Gastroesophageal sphincter (tissue), 3 donors: ENCODE results near the gene SMARCA2.

Source experiments
- EP300 ChIP-seq: sonication (generic); formaldehyde crosslinking; IDR thresholded peaks from one replicate; pipeline ENCODE4 v1.6.1; 2017; ENCODE audit warnings: antibody characterized with exemption, mild to moderate bottlenecking
- POLR2A ChIP-seq, 2 donors: fragments of 450-650 bp; IDR thresholded peaks; one replicate each; pipeline ENCODE4 v1.6.1; 2017; ENCODE audit warnings: antibody characterized with exemption in 2 of 2, mild to moderate bottlenecking in 2 of 2, moderate library complexity in 1 of 2
- POLR2AphosphoS5 ChIP-seq: sonication (generic); formaldehyde crosslinking; IDR thresholded peaks from one replicate; pipeline ENCODE4 v1.6.1; 2017; ENCODE audit warnings: antibody characterized with exemption
- TF ChIP-seq, protein P1 (sequence below), 4 experiments: fragments of 200-600 bp in 2 of 4; fragments of 450-650 bp in 2 of 4; sonication (generic) in 1 of 4; IDR thresholded peaks; one replicate each; pipeline ENCODE4 v1.5.1; 2017 to 2019; ENCODE audit warnings: antibody characterized with exemption in 4 of 4, mild to moderate bottlenecking in 2 of 4, moderate library complexity in 2 of 4

DNA sequence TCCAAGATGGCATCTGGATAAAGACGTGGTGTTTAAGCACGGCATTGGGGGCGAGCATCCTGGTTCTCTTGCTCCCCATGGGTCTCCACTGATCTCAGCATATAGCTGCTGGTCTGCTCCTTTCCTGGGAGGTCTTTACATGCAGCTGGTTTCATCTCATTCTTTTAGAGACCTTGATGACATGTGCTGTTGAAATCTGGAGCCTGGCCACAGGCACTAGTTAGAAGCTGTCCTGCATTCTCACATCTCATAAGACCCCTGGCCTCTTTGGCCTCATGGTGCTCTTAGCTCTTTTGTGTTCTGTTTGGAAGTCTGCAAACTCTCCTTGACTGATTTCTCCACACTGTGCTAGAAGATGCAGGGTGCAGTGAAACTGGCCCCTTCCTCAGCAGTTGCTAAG is 113.0 kb downstream of the SMARCA2 start:
- TF ChIP-seq, protein P1, sequence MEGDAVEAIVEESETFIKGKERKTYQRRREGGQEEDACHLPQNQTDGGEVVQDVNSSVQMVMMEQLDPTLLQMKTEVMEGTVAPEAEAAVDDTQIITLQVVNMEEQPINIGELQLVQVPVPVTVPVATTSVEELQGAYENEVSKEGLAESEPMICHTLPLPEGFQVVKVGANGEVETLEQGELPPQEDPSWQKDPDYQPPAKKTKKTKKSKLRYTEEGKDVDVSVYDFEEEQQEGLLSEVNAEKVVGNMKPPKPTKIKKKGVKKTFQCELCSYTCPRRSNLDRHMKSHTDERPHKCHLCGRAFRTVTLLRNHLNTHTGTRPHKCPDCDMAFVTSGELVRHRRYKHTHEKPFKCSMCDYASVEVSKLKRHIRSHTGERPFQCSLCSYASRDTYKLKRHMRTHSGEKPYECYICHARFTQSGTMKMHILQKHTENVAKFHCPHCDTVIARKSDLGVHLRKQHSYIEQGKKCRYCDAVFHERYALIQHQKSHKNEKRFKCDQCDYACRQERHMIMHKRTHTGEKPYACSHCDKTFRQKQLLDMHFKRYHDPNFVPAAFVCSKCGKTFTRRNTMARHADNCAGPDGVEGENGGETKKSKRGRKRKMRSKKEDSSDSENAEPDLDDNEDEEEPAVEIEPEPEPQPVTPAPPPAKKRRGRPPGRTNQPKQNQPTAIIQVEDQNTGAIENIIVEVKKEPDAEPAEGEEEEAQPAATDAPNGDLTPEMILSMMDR (IDR thresholded peaks at IDR 0.05) = no peak
- no peak for TF ChIP-seq POLR2A (IDR thresholded peaks at IDR 0.05)
- no peak for TF ChIP-seq EP300
- no peak for TF ChIP-seq POLR2AphosphoS5
